RWPE2 (cell line): Measurements from ENCODE around the gene CTNND2.

Experiments used
- ATAC-seq: fragments of 200-7000 bp; cut with Tn5 transposase; 3 replicates; pipeline ENCODE4 v1.9.1; 2021; ENCODE audit warnings: low read depth
- DNase-seq: peaks from one replicate; pipeline ENCODE4 v3.0.0-alpha.2; 2020; ENCODE audit warnings: low spot score
- H3K27ac ChIP-seq: fragments of 450-650 bp; 2 replicates; pipeline ENCODE4 v1.5.1; 2017; ENCODE audit warnings: mild to moderate bottlenecking; ENCODE audit not compliant: poor library complexity, severe bottlenecking
- H3K27me3 ChIP-seq: fragments of 250-450 bp; sonication (Bioruptor Pico); 2 replicates; pipeline ENCODE4 v1.5.1; 2021; ENCODE audit warnings: mild to moderate bottlenecking, moderate library complexity; ENCODE audit not compliant: insufficient read depth, poor library complexity, severe bottlenecking
- H3K36me3 ChIP-seq: fragments of 250-450 bp; sonication (Bioruptor Pico); 2 replicates; pipeline ENCODE4 v1.5.1; 2020; ENCODE audit warnings: low read depth, mild to moderate bottlenecking, moderate library complexity
- H3K4me1 ChIP-seq: fragments of 250-450 bp; sonication (Bioruptor Pico); 2 replicates; pipeline ENCODE4 v1.5.1; 2021; ENCODE audit warnings: mild to moderate bottlenecking, moderate library complexity; ENCODE audit not compliant: insufficient read depth, poor library complexity, severe bottlenecking
- H3K4me3 ChIP-seq: fragments of 250-450 bp; sonication (Bioruptor Pico); 2 replicates; pipeline ENCODE4 v1.5.1; 2021; ENCODE audit warnings: mild to moderate bottlenecking, moderate library complexity; ENCODE audit not compliant: severe bottlenecking
- H3K9me3 ChIP-seq: fragments of 250-450 bp; sonication (Bioruptor Pico); 2 replicates; pipeline ENCODE4 v1.5.1; 2021; ENCODE audit warnings: mild to moderate bottlenecking, moderate library complexity; ENCODE audit not compliant: severe bottlenecking
- TF ChIP-seq, protein P1 (sequence below): fragments of 450-650 bp; IDR thresholded peaks from one replicate; pipeline ENCODE4 v1.5.1; 2017; ENCODE audit warnings: mild to moderate bottlenecking, moderate library complexity; ENCODE audit not compliant: poor library complexity, severe bottlenecking

Gene CTNND2

GRCh38 chr5:11230890-11231289, 673.4 kb downstream of the CTNND2 start:
- Histone ChIP-seq H3K27ac (no peak overlapping the region), H3K9me3 (peaks cover 5% of the 10 kb centered on the region), H3K36me3 (no peaks in the 10 kb centered on the region), H3K4me3 (no peak overlapping the region), H3K27me3 (no peaks in the 10 kb centered on the region), H3K4me1 (no peaks in the 10 kb centered on the region)
- ATAC-seq (no peak), DNase-seq (no peak)
- TF ChIP-seq, protein P1, sequence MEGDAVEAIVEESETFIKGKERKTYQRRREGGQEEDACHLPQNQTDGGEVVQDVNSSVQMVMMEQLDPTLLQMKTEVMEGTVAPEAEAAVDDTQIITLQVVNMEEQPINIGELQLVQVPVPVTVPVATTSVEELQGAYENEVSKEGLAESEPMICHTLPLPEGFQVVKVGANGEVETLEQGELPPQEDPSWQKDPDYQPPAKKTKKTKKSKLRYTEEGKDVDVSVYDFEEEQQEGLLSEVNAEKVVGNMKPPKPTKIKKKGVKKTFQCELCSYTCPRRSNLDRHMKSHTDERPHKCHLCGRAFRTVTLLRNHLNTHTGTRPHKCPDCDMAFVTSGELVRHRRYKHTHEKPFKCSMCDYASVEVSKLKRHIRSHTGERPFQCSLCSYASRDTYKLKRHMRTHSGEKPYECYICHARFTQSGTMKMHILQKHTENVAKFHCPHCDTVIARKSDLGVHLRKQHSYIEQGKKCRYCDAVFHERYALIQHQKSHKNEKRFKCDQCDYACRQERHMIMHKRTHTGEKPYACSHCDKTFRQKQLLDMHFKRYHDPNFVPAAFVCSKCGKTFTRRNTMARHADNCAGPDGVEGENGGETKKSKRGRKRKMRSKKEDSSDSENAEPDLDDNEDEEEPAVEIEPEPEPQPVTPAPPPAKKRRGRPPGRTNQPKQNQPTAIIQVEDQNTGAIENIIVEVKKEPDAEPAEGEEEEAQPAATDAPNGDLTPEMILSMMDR, result no peak

DNA sequence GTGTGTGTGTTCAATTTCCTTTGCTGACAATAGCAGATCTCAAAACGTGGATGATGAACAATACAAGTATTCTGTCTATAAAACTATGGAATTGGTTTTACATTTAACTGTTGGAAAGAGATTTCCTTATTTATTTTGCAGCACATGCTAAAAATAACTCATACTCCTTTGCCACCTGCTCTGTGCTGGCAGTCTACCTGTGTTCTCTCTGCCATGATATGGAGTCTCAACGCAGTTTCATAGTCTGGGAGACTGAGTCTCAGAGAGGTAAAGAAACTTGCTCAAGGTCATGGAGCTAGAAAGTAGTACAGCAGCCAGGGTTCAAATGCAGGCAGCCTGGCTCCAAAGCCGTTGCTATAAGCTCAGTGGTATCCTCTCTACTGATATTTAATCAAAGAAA, 677.2 kb downstream of the CTNND2 start:
- no peaks in the 10 kb centered on the region for H3K4me1 ChIP-seq
- ATAC-seq (no peak), DNase-seq (no peak)
- H3K27ac ChIP-seq, result no peak overlapping the region
- TF ChIP-seq, protein P1, result no peak
- no peak overlapping the region for H3K4me3 ChIP-seq
- no peaks in the 10 kb centered on the region for H3K27me3 ChIP-seq
- H3K36me3 ChIP-seq, result no peaks in the 10 kb centered on the region
- H3K9me3 ChIP-seq, result peaks cover 2% of the 10 kb centered on the region

DNA sequence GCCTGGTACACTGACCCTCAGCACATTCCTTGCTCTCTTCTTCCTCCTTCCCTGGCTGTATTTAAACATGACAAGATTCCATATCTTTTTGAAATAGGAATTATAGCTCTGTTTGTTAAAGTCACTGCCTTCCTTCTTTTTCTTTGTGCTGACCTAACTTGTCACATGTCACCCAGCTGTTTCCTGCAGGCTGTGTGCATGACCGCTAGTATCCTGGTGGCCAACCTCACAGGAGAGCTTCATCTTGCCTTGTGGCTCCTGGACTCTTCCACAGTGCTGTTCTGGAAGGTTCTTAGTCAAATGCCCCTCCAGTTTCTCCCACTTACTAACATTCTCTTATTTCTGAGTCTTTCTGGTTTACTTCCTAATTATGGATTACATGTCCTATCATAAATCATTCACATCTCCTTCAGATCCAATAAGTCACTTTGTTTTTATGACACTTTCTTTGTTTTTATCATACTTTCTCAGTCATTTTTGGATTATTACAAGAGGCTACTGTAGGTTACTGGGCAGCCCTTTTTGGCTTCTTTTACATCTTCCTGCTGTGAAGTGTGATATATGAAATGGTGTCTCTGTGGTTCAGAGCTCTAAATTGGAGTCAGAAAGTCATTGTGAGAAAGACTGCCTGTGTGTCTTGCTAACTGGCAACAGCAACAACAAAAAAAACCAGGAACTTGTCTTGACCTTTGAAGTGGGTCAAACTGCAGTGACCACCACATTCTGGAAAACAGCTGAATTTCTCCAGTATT, 679.6 kb downstream of the CTNND2 start:
- Histone ChIP-seq H3K4me1 (no peaks in the 10 kb centered on the region), H3K4me3 (no peak overlapping the region), H3K9me3 (no peaks in the 10 kb centered on the region), H3K36me3 (no peaks in the 10 kb centered on the region), H3K27ac (no peak overlapping the region), H3K27me3 (no peaks in the 10 kb centered on the region)
- ATAC-seq (no peak), DNase-seq (no peak)
- TF ChIP-seq, protein P1, result no peak

- ATAC-seq (peak; percentile 76), DNase-seq (no peak)
- Histone ChIP-seq H3K27me3 (no peaks in the 10 kb centered on the region), H3K36me3 (no peaks in the 10 kb centered on the region), H3K4me3 (no peak overlapping the region), H3K27ac (no peak overlapping the region), H3K4me1 (no peaks in the 10 kb centered on the region), H3K9me3 (no peaks in the 10 kb centered on the region)
- TF ChIP-seq, protein P1, result no peak
These were observed 682.1 kb downstream of the CTNND2 start for GRCh38 chr5:11222169-11222568.
